ENCODE data around the gene PAH.

PAH gene

DNA sequence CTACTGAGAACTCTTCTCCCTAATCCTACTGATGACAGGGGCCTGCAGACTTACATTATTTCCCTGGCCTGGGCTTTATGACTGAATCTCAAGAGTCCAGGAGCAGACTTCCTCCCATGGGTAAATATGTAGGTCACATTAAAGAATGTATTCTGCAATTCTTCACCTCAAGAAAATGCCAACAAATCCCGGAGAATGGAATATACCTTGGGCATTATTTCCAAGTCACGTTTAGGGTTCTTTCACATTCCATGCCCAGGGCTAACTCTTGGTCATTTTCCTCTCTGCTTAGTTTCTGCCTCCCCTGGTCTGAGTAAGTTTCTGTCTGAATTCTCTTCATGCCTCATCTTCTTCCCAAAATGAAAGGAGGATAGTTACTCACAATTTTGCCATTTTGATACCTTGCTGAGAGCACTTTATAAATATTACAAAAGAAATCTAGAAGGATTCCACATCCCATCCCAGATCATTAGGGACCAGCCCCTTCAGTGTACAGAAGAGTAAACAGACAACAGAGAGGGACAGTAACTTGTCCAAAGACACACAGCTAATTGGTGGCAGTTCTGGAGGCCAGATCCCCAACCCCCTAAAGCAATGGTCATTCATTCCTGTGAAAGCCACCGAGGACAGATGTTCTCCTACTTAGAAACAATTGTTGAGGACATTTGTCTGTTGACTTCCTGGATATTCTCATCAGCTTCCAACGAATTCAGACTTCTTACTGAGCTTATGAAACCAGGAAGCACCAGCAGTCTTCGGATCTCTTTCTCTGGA, 605 bp downstream of the PAH start:
- in situ Hi-C loops (cut with MboI; ENCODE audit: low pct_unique_long_range_greater_than_20kb, low sequenced_read_pairs, unreplicated experiment), result no loop called here
- TF ChIP-seq, protein P1, sequence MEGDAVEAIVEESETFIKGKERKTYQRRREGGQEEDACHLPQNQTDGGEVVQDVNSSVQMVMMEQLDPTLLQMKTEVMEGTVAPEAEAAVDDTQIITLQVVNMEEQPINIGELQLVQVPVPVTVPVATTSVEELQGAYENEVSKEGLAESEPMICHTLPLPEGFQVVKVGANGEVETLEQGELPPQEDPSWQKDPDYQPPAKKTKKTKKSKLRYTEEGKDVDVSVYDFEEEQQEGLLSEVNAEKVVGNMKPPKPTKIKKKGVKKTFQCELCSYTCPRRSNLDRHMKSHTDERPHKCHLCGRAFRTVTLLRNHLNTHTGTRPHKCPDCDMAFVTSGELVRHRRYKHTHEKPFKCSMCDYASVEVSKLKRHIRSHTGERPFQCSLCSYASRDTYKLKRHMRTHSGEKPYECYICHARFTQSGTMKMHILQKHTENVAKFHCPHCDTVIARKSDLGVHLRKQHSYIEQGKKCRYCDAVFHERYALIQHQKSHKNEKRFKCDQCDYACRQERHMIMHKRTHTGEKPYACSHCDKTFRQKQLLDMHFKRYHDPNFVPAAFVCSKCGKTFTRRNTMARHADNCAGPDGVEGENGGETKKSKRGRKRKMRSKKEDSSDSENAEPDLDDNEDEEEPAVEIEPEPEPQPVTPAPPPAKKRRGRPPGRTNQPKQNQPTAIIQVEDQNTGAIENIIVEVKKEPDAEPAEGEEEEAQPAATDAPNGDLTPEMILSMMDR (IDR thresholded peaks at IDR 0.05; ENCODE audit: extremely low read depth, insufficient read depth, missing control alignments), result no peak
- no peak for DNase-seq (ENCODE audit: low spot score)

DNA sequence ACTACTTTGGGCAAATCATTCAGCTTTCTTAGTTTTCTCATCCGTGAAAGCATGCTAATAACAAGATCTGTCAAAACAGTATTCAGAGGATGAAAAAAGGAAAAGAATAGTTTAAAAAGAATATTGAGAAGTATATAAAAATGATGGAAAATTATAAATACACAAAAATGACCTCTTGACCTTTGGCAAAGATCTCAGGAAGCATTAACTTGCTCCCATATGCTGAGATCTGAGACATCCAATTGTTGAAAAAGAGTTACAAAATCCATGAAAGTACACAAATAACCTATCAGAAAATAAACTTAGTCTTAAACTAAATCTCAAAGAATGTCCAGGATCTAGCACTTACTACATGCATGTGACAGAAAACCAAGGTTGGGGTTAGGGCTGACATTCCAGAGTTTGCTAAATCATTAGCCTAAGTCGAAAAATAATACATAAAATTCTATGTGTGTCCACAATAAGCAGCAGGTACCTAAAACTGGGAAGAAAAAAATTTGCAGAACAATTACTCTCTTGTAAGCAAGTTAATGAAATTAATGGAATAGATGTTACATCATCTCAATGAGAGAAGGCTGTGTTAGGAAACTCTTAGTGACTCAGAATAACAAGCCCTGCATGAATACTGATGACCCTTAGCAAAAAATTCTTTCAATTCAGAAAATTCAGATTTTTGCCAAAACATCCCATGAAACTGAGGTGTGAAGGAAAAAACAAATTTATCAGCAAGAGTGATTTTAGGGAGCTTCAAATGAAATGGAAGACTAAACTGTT, 3.4 kb downstream of the PAH start:
- no peak for DNase-seq (ENCODE audit: low spot score)
- in situ Hi-C loops (cut with MboI; ENCODE audit: low pct_unique_long_range_greater_than_20kb, low sequenced_read_pairs, unreplicated experiment), result no loop called here
- TF ChIP-seq, protein P1 (IDR thresholded peaks at IDR 0.05; ENCODE audit: extremely low read depth, insufficient read depth, missing control alignments), result no peak

DNA sequence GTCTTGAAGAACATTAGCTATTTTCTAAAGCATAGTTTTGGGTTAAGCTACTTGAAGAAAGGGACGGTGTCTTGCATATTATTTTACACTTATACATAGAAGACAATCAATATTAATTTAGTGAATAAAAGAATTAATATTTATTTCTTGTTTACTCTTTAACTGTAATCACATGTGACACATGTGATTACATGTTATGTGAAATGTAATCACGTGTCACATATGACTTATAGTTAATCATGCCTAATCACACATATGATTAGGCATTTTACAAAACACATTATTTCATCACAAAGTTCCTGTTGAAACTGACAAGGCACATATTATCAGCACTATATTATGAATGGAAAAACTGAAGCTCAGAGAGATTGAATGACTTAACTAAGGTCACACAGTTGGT, 4.8 kb downstream of the PAH start:
- in situ Hi-C loops (cut with MboI; ENCODE audit: low pct_unique_long_range_greater_than_20kb, low sequenced_read_pairs, unreplicated experiment), result no loop called here
- DNase-seq (ENCODE audit: low spot score), result no peak
- TF ChIP-seq, protein P1 (IDR thresholded peaks at IDR 0.05; ENCODE audit: extremely low read depth, insufficient read depth, missing control alignments), result no peak

DNA sequence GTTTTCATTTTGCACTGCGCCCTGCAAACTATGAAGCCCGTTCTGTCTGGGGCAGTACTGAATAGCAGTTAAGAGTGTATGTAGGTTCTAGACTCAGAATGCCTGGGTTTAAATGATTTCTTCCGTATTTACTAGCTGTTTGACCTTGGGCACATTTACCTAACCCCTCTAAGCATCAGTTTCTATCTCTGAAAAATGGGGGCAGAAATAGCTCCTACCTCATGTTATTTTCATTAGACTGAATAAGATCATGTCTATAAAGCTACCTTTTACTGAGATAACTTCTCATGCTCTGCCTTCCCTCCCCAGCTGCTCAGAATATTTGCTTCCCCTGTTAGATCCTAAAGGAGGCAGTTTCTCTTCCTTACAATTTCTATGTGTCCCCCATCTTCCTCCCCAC, 5.7 kb downstream of the PAH start:
- TF ChIP-seq, protein P1 (IDR thresholded peaks at IDR 0.05; ENCODE audit: extremely low read depth, insufficient read depth, missing control alignments), result no peak
- in situ Hi-C loops (cut with MboI; ENCODE audit: low pct_unique_long_range_greater_than_20kb, low sequenced_read_pairs, unreplicated experiment), result no loop called here
- DNase-seq (ENCODE audit: low spot score), result no peak

DNA sequence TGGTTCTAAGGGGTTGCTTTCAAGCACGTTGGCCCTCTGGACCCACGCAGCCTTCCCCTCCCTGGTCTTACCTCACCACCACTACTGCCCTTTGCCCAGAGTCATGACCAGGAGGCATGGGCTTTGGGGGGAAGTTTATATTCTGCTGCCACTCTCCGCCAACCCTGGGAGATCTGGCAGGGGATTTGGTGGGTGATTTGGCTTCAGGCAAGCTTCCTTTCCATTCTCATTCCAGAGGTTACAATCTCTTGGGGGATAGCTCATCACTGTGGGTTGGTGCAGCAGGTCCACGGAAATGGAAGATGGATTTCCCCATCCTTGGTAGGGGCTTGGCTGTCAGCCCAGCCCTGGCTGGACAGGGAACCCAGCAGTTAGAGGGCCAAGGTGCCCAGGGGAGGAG, 6.3 kb downstream of the PAH start:
- DNase-seq (ENCODE audit: low spot score), result no peak
- in situ Hi-C loops (cut with MboI; ENCODE audit: low pct_unique_long_range_greater_than_20kb, low sequenced_read_pairs, unreplicated experiment), result no loop called here
- TF ChIP-seq, protein P1 (IDR thresholded peaks at IDR 0.05; ENCODE audit: extremely low read depth, insufficient read depth, missing control alignments), result no peak

DNA sequence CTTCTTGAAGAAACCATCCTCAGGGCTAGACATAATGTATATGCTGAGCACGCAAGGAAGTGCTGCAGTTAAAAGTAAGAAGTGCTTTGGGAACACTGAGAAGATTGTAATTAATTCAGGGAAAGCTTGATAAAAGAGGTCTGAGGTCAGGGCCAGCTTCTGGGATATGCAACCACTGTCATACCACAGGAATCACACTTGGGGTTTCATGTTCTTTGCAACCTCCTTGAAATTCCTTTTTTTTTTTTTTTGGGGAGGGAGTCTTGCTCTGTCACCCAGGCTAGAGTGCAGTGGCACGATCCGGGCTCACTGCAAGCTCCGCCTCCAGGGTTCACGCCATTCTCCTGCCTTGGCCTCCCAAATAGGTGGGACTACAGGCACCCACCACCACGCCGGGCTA, 6.9 kb downstream of the PAH start:
- in situ Hi-C loops (cut with MboI; ENCODE audit: low pct_unique_long_range_greater_than_20kb, low sequenced_read_pairs, unreplicated experiment), result no loop called here
- no peak for DNase-seq (ENCODE audit: low spot score)
- TF ChIP-seq, protein P1 (IDR thresholded peaks at IDR 0.05; ENCODE audit: extremely low read depth, insufficient read depth, missing control alignments), result no peak
